ENCODE measurements around the gene EXOSC10.
"Not testable (repeated sequence)": the region's sequence is repeated elsewhere in the genome, so short reads cannot be mapped to it uniquely, and the experiment has no call there.

Gene EXOSC10

DNA sequence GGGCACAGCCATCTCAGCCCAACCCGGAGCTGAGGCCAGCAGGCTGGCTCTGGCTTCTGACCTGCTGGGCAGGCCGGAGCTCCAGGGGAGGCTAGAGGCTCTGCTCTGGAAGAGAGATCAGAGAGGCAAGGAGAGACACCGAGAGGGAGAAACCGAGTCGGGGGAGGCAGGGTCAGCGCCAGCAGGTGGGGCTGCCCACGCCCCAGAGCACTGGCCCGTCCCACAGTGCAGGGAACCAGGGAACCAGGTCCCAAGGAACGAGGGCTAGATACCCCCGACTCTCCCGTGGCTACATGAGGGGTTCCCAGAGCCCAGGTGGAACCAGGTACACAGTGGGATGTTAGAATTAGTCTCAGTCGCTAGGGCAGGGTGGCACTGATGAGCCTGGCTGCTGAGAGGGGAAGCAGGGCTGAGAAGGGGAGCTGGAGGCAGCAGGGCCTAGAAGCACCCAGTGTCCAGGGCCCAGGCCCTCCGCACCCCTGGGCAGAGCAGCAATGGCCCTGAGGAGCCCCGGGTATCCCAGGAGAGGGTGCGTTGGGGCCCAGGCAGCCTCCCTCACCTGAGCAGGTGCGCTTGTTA lies 54.7 kb downstream of the EXOSC10 start:
- in situ Hi-C loops (cut with HindIII; ENCODE audit: low sequenced_read_pairs), result no loop called here

- in situ Hi-C loops (cut with HindIII; ENCODE audit: low sequenced_read_pairs), result no loop called here
These were observed 55.4 kb downstream of the EXOSC10 start for GRCh38 chr1:11044086-11044848.

GRCh38 chr1:11042995-11043874 lies 56.4 kb downstream of the EXOSC10 start:
- in situ Hi-C loops (cut with HindIII; ENCODE audit: low sequenced_read_pairs), result no loop called here

- in situ Hi-C loops (cut with HindIII; ENCODE audit: low sequenced_read_pairs), result no loop called here
These were observed 57.6 kb downstream of the EXOSC10 start for GRCh38 chr1:11042065-11042464.

- in situ Hi-C loops (cut with HindIII; ENCODE audit: low sequenced_read_pairs), result no loop called here
These were observed 58.6 kb downstream of the EXOSC10 start for GRCh38 chr1:11041048-11041447.

DNA sequence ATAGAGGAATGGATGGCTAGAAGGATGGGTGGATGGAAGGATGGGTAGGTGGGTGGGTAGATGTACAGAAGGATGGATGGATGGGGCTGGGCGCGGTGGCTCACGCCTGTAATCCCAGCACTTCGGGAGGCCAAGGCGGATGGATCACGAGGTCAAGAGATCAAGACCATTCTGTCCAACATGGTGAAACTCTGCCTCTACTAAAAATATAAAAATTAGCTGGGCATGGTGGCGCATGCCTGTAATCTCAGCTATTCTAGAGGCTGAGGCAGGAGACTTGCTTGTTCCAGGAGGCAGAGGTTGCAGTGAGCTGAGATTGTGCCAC lies 59.6 kb downstream of the EXOSC10 start:
- in situ Hi-C loops (cut with HindIII; ENCODE audit: low sequenced_read_pairs), result not testable (repeated sequence)

DNA sequence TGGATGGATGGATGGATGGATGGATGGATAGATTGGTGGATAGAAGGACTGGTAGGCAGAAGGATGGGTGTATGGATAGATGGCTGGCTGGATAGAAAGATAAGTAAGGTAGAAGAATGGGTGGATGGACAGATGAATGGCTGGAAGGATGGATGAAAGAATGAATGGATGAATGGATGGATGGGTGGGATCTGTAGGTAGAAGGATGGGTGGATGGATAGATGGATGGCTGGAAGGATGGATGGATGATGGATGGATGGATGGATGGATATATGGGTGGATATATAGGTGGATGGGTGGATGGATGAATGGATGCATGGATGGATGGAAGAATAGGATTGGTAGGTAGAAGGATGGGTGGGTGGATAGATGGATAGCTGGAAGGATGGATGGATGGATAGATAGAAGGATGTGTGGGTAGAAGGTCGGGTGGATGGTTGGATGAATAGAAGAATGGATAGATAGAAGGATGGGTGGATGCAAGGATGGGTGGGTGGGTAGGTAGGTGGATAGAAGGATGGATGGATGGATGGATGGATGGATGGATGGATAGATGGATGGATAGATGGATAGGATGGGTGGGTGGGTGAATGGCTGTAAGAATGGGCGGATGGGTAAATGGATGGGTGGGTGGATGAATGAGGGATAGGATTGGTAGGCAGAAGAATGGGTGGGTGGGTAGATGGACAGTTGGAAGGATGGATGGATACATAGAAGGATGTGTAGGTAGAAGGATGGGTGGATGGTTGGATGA lies 60.1 kb downstream of the EXOSC10 start:
- in situ Hi-C loops (cut with HindIII; ENCODE audit: low sequenced_read_pairs), result no loop called here

DNA sequence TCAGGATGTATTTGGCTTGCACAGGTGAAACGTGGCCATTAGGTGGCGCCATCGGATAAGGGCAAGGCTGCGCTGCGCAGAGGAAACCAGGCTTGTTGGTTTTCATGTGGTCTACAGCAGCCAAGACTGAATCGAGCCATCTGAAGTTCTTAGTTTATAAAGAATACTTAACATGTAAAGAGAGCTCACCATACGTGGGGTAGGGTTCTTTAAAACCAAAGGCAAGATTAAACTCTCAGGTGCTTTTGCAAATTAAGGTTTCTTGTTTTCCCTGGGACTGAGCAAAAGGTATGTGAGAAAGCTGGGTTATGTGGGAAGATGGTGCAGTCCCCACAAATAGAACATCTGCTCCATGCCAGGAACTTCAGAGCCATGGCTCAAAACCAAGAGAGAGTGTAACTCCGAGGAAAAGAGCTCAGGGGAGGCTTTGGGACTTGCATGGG lies 61.9 kb downstream of the EXOSC10 start:
- in situ Hi-C loops (cut with HindIII; ENCODE audit: low sequenced_read_pairs), result no loop called here

GRCh38 chr1:11037019-11037739 lies 62.5 kb downstream of the EXOSC10 start:
- in situ Hi-C loops (cut with HindIII; ENCODE audit: low sequenced_read_pairs), result not testable (repeated sequence)

GRCh38 chr1:11031624-11032262 lies 67.9 kb downstream of the EXOSC10 start:
- in situ Hi-C loops (cut with HindIII; ENCODE audit: low sequenced_read_pairs), result no loop called here

GRCh38 chr1:11030865-11031264 lies 68.8 kb downstream of the EXOSC10 start:
- in situ Hi-C loops (cut with HindIII; ENCODE audit: low sequenced_read_pairs), result no loop called here

DNA sequence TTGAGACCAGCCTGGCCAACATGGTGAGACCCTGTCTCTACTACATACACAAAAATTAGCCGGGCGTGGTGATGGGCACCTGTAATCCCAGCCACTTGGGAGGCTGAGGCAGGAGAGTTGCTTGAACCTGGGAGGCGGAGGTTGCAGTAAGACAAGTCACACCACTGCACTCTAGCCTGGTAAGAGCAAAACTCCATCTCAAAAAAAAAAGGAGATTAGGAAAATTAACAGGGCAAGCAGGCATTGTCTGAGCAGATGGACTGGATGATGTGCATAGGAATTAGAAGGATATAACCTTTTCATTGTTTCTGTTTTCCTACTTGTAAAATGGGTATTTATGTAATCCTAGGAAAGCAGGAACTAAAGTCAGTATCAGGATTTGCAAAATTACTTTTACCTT lies 71.7 kb downstream of the EXOSC10 start:
- in situ Hi-C loops (cut with HindIII; ENCODE audit: low sequenced_read_pairs), result no loop called here

- in situ Hi-C loops (cut with HindIII; ENCODE audit: low sequenced_read_pairs), result no loop called here
These were observed 72.4 kb downstream of the EXOSC10 start for GRCh38 chr1:11027316-11027715.

DNA sequence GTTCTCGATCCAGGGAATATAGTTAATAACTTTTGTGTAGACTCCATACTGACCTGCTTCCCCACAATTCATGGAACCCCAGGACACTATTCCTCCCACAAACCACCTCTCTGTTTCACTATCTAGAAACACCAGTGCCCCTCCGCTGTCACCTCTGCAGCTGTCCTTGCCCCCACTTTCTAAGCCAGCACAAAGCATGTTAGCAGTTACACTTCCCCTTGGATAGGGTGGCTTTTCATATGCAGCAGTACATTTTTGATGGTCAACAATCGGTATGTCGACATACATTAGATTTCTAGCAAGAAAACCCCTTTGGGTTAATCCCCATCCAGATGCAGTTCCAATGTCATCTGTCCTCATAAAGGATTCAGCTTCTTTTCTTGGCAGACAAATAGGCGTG lies 72.8 kb downstream of the EXOSC10 start:
- in situ Hi-C loops (cut with HindIII; ENCODE audit: low sequenced_read_pairs), result no loop called here

- in situ Hi-C loops (cut with HindIII; ENCODE audit: low sequenced_read_pairs), result no loop called here
These were observed 73.6 kb downstream of the EXOSC10 start for GRCh38 chr1:11026052-11026451.

GRCh38 chr1:11025618-11026017 lies 74.1 kb downstream of the EXOSC10 start:
- in situ Hi-C loops (cut with HindIII; ENCODE audit: low sequenced_read_pairs), result no loop called here

DNA sequence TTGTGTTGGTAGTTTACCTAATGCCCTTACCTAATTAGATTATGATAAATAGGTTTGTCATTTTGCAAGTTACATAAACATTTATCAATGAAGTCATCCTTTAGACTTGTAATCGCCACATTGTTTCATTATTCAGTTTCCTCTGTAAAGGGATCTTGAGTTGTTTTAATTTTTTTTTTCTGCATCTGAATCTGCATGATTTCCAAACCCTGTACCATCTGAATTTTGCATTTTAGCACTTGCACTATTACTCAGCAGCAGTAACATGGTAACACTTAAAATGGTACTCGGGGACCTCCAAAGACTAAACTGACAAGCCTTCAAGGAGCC lies 74.8 kb downstream of the EXOSC10 start:
- in situ Hi-C loops (cut with HindIII; ENCODE audit: low sequenced_read_pairs), result no loop called here

DNA sequence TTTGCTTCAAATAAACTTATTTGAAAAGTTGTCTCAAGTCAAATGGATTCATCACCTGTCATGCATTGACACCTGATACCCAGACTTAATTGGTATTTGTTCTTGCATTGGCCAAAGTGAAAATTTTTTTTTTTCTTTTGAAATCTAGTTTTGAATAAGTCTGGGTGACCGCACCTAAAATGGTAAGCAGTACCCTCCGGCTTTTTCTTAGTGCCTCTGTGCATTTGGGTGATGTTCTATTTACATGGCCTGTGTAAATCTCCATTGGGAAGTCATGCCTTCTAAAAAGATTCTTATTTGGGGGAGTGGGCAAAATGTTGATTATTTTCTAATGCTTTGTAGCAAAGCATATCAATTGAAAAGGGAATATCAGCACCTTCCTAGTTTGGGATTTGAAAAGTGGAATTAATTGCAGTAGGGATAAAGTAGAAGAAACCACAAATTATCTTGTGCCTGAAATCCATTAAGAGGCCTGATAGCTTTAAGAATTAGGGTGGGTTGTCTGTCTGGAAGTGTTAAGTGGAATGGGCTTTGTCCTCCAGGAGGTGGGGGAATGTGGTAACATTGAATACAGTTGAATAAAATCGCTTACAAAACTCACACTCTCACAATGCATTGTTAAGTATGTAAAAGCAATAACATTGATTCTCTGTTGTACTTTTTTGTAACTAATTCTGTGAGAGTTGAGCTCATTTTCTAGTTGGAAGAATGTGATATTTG lies 75.4 kb downstream of the EXOSC10 start:
- in situ Hi-C loops (cut with HindIII; ENCODE audit: low sequenced_read_pairs), result no loop called here

GRCh38 chr1:11023201-11023600 lies 76.5 kb downstream of the EXOSC10 start:
- in situ Hi-C loops (cut with HindIII; ENCODE audit: low sequenced_read_pairs), result no loop called here
